HG02852 (cell line): ENCODE data around the gene CALML6.

ENCODE experiments used
- ATAC-seq: cut with Tn5 transposase; IDR thresholded peaks from one replicate; pipeline ENCODE4 v1.9.1; 2021; ENCODE audit warnings: mild to moderate bottlenecking, moderate library complexity; ENCODE audit not compliant: unreplicated experiment

Gene CALML6

GRCh38 chr1:1964811-1965210, 49.8 kb downstream of the CALML6 start:
- ATAC-seq, result no peak

- ATAC-seq, result no peak
Measured at GRCh38 chr1:1965546-1965945, 50.5 kb downstream of the CALML6 start.

DNA sequence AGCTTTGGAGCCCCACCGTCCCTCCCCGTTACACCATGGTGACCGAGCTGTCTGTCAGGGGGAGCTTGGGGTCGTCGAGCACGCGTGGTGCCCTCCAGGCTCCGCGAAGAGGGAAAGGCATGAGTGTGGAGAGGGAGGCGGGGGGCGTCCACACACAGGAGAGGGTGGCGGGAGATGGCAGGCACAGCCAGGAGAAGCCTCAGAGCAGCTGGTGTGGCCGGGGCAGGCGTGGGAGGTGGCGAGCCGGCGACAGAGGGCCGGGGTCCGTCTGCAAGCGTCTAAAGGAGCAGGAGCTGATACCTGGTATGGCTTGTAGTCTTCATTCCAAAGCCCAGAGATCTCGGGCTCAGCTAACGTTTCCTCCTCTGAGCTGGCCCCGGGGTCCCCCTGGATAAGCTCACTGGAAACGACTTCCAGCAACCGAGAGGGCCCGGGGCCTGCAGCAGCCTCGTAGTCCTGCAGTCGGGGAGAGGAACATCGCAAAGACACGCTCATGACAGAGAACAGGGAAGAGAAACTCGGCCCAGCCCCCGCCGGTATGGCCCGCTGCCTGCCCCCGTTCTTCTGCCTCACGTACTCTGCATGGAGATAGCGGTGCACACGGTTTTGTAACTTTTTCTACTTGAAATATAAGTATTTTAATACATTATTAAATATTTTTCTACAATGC, 51.1 kb downstream of the CALML6 start:
- no peak for ATAC-seq
